GM19452 (cell line): ENCODE results near the gene KIF5C.

Experiments
- ATAC-seq: cut with Tn5 transposase; IDR thresholded peaks from one replicate; pipeline ENCODE4 v1.9.1; 2021; ENCODE audit not compliant: unreplicated experiment

The KIF5C gene

GRCh38 chr2:149070681-149071320, 195.8 kb downstream of the KIF5C start:
- ATAC-seq = no peak

- no peak for ATAC-seq
Measured at GRCh38 chr2:149075105-149075504, 200.1 kb downstream of the KIF5C start.

- no peak for ATAC-seq
Measured at GRCh38 chr2:149075853-149076252, 200.8 kb downstream of the KIF5C start.
